Gastrocnemius medialis (tissue), 4 donors: ENCODE results near the gene IMP4. TPM values are rescaled to one million over a fixed set of nuclear protein-coding genes. Genes with fewer than 3 reads are reported as not detected.

Experiments used
- ATAC-seq, 2 donors: fragments of 150-250 bp; one replicate each; pipeline ENCODE4 v1.9.1; 2016
- DNase-seq, 2 donors: peaks; one replicate each; pipeline ENCODE4 v3.0.0-alpha.2; 2019
- H3K27ac ChIP-seq, 4 donors: fragments of 200-600 bp; sonication (generic); 1 replicate in 1 of 4; 2 replicates in 3 of 4; pipeline ENCODE4 v1.5.1; 2016 to 2018; ENCODE audit warnings: mild to moderate bottlenecking in 2 of 4, moderate library complexity in 1 of 4
- H3K27me3 ChIP-seq, 3 donors: fragments of 200-600 bp; sonication (generic) in 2 of 3; 1 replicate in 1 of 3; 2 replicates in 2 of 3; pipeline versions ENCODE4 v1.5.1 to v1.6.0; 2016 to 2019; ENCODE audit warnings: mild to moderate bottlenecking in 1 of 3, moderate library complexity in 1 of 3
- H3K36me3 ChIP-seq, 2 donors: fragments of 200-600 bp; sonication (generic) in 1 of 2; one replicate each; pipeline ENCODE4 v1.5.1; 2017 to 2018
- H3K4me1 ChIP-seq, 2 donors: fragments of 200-600 bp; sonication (generic) in 1 of 2; one replicate each; pipeline ENCODE4 v1.5.1; 2016 to 2017; ENCODE audit warnings: mild to moderate bottlenecking in 2 of 2
- H3K4me3 ChIP-seq, 4 donors: fragments of 200-600 bp; sonication (generic) in 3 of 4; 1 replicate in 1 of 4; 2 replicates in 3 of 4; pipeline ENCODE4 v1.5.1; 2016 to 2019; ENCODE audit warnings: mild to moderate bottlenecking in 2 of 4
- H3K9me3 ChIP-seq, 3 donors: fragments of 200-600 bp; sonication (generic) in 2 of 3; 1 replicate in 1 of 3; 2 replicates in 2 of 3; pipeline ENCODE4 v1.5.1; 2016 to 2019
- CTCF ChIP-seq, 5 experiments: fragments of 450-650 bp in 3 of 5; fragments of 200-600 bp in 2 of 5; sonication (generic) in 2 of 5; IDR thresholded peaks in 4 of 5; conservative IDR thresholded peaks in 1 of 5; 1 replicate in 4 of 5; 2 replicates in 1 of 5; pipeline ENCODE4 v1.5.1; 2016 to 2019; ENCODE audit warnings: antibody characterized with exemption in 5 of 5, mild to moderate bottlenecking in 3 of 5, moderate library complexity in 3 of 5
- POLR2A ChIP-seq, 2 donors: fragments of 450-650 bp; IDR thresholded peaks; one replicate each; pipeline ENCODE4 v1.6.1; 2017; ENCODE audit warnings: antibody characterized with exemption in 2 of 2, mild to moderate bottlenecking in 2 of 2, moderate library complexity in 2 of 2
- in situ Hi-C, 4 donors: fragments of 200-750 bp; cut with MboI; loops; one replicate each; pipeline versions ENCODE4 v1.15.0 to v1.8.0; 2017; ENCODE audit warnings: low sequenced_read_pairs in 4 of 4
- intact Hi-C: fragments of 100-400 bp; cut with DNase I; formaldehyde crosslinking; loops from one replicate; pipeline ENCODE4 v1.15.1; 2023; ENCODE audit warnings: low total_unique reads
- total RNA-seq, 4 donors: library from RNA; depleted of rRNA; stranded (reverse); fragments of >200 nt; gene quantifications; one replicate each; pipeline versions ENCODE4 v1.1.0 to v1.2.3, GENCODE V29; 2016

IMP4 gene
- total RNA-seq, 4 donors from 2014 or later: 114 to 179 (median 149) TPM

GRCh38 chr2:130351711-130352110 is 9.0 kb downstream of the IMP4 start:
- ATAC-seq (no peak), DNase-seq (no peak)
- Histone ChIP-seq H3K4me3 (no peak overlapping the region), H3K36me3 (peaks cover 0 to 22% of the 10 kb centered on the region in 2 donors), H3K9me3 (no peaks in the 10 kb centered on the region), H3K27me3 (no peaks in the 10 kb centered on the region), H3K27ac (no peak overlapping the region), H3K4me1 (peaks cover 13 to 18% of the 10 kb centered on the region in 2 donors)
- in situ Hi-C loops (loop anchor here in 1 of 4 donors (25.0 kb wide), 1 partner anchor 736 kb away; the partner anchor contains the start of gene FAM168B), intact Hi-C loops (no loop called here)
- no peak for TF ChIP-seq POLR2A (IDR thresholded peaks at IDR 0.05)
- no peak for TF ChIP-seq CTCF (IDR thresholded peaks at IDR 0.05 in 4 of 5, conservative IDR thresholded peaks at IDR 0.05 in 1 of 5)

GRCh38 chr2:130352237-130352636 is 9.5 kb downstream of the IMP4 start:
- peaks cover 0 to 17% of the 10 kb centered on the region in 2 donors for H3K36me3 ChIP-seq
- ATAC-seq (no peak), DNase-seq (no peak)
- no peak overlapping the region for H3K27ac ChIP-seq
- H3K4me1 ChIP-seq: peaks cover 13 to 21% of the 10 kb centered on the region in 2 donors
- in situ Hi-C loops: loop anchor here in 1 of 4 donors (25.0 kb wide), 1 partner anchor 735 kb away; the partner anchor contains the start of gene FAM168B
- no peak for TF ChIP-seq POLR2A (IDR thresholded peaks at IDR 0.05)
- TF ChIP-seq CTCF (IDR thresholded peaks at IDR 0.05 in 4 of 5, conservative IDR thresholded peaks at IDR 0.05 in 1 of 5): no peak
- no peak overlapping the region for H3K4me3 ChIP-seq
- no peaks in the 10 kb centered on the region for H3K27me3 ChIP-seq
- no peaks in the 10 kb centered on the region for H3K9me3 ChIP-seq
- intact Hi-C loops: no loop called here

- Histone ChIP-seq H3K4me1 (peaks cover 13 to 21% of the 10 kb centered on the region in 2 donors), H3K27me3 (no peaks in the 10 kb centered on the region), H3K27ac (no peak overlapping the region), H3K4me3 (no peak overlapping the region), H3K36me3 (peaks cover 0 to 4% of the 10 kb centered on the region in 2 donors), H3K9me3 (no peaks in the 10 kb centered on the region)
- TF ChIP-seq CTCF (IDR thresholded peaks at IDR 0.05 in 4 of 5, conservative IDR thresholded peaks at IDR 0.05 in 1 of 5) (no peak), POLR2A (IDR thresholded peaks at IDR 0.05) (no peak)
- ATAC-seq (no peak), DNase-seq (no peak)
- in situ Hi-C loops: loop anchor here in 1 of 4 donors (25.0 kb wide), 1 partner anchor 734 kb away; the partner anchor contains the start of gene FAM168B
- intact Hi-C loops: no loop called here
Measured at GRCh38 chr2:130353291-130354138, 10.8 kb downstream of the IMP4 start.

- DNase-seq (no peak), ATAC-seq (no peak)
- no peak overlapping the region for H3K27ac ChIP-seq
- peaks cover 0 to 2% of the 10 kb centered on the region in 2 donors for H3K36me3 ChIP-seq
- no peaks in the 10 kb centered on the region for H3K9me3 ChIP-seq
- H3K27me3 ChIP-seq: no peaks in the 10 kb centered on the region
- no peak overlapping the region for H3K4me3 ChIP-seq
- peaks cover 13 to 21% of the 10 kb centered on the region in 2 donors for H3K4me1 ChIP-seq
- TF ChIP-seq POLR2A (IDR thresholded peaks at IDR 0.05) (no peak), CTCF (IDR thresholded peaks at IDR 0.05 in 4 of 5, conservative IDR thresholded peaks at IDR 0.05 in 1 of 5) (no peak)
- in situ Hi-C loops: loop anchor here in 1 of 4 donors (25.0 kb wide), 1 partner anchor 733 kb away; the partner anchor contains the start of gene FAM168B
- intact Hi-C loops: no loop called here
Measured at GRCh38 chr2:130354139-130354428, 11.4 kb downstream of the IMP4 start.
